Measurements from ENCODE around the gene FRMD4B.

The FRMD4B gene

DNA sequence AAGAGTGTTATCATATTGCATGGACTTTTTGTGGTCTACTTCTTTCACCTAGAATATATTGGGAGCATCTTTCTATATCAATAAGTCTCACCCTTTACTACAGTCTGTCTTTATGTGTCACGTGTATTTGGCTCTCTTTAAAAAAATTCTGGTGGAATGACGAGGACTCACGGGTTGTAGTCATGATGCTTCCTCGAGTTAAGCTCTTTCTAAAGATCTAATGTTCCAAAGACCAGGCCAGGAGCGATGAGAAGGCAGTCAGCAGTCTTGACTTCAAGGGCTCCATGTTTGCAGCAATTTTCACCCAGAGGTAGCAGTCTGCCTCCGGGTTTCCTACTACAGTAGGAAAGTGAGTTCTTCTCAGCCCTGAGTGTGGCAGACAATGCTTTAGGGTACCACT, 88.9 kb downstream of the FRMD4B start:
- no peak overlapping the region for H3K9ac ChIP-seq (ENCODE audit: low read length in 5 of 5)
- peaks cover 0 to 7% (median 0%) of the 10 kb centered on the region in 5 donors for H3K4me1 ChIP-seq (ENCODE audit: control insufficient read depth in 5 of 5, insufficient read depth in 5 of 5, low read length in 5 of 5)
- peaks cover 0 to 18% (median 0%) of the 10 kb centered on the region in 5 donors for H3K36me3 ChIP-seq (ENCODE audit: control insufficient read depth in 5 of 5, insufficient read depth in 5 of 5, low read length in 5 of 5)
- H3K27me3 ChIP-seq (ENCODE audit: control insufficient read depth in 5 of 5, insufficient read depth in 4 of 5, low read length in 5 of 5), result no peaks in the 10 kb centered on the region
- H3K9me3 ChIP-seq (ENCODE audit: control insufficient read depth in 5 of 5, low read length in 5 of 5), result no peaks in the 10 kb centered on the region
- H3K4me3 ChIP-seq (ENCODE audit: low read depth in 1 of 5, low read length in 5 of 5), result no peak overlapping the region
- H3K27ac ChIP-seq (ENCODE audit: low read depth, low read length), result no peak overlapping the region

DNA sequence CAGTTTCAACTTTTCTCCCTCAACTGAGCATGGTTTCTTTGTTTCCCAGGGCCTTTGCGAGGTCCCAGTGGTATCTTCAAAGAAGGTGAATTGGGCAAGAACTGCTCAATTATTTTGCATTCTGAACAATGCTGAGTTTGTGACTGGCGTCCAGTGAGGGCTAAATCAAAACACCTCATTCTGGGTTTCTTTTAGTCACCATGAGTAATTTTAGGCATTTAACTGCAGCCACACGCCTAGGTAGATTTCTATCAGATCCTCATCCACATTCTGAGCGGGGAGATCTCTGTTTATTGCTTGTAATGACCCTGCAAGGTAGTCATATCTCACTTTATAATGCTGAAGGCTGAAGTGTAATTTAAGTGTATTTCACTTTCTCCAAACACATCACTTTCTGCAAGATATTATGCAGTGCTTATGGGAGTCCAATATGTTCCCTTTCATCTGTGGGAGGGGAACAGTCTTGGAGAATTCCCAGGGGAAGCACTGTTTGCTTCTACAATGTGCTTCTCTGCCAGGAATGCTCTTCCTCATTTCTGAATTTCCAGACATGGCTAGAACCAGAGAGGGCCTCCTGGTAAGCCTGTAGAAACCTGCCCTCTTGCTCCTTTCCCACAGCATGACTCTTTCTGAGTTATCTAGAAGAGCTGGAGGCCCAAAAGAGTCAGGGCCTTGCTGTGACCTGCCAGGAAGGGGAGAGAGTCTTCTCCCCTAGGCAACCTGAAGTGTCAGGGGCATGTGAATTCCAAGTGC, 91.7 kb downstream of the FRMD4B start:
- Histone ChIP-seq H3K4me3 (ENCODE audit: low read depth in 1 of 5, low read length in 5 of 5) (no peak overlapping the region), H3K4me1 (ENCODE audit: control insufficient read depth in 5 of 5, insufficient read depth in 5 of 5, low read length in 5 of 5) (peaks cover 0 to 7% (median 0%) of the 10 kb centered on the region in 5 donors), H3K9ac (ENCODE audit: low read length in 5 of 5) (no peak overlapping the region), H3K9me3 (ENCODE audit: control insufficient read depth in 5 of 5, low read length in 5 of 5) (no peaks in the 10 kb centered on the region), H3K36me3 (ENCODE audit: control insufficient read depth in 5 of 5, insufficient read depth in 5 of 5, low read length in 5 of 5) (peaks cover 0 to 18% (median 0%) of the 10 kb centered on the region in 5 donors), H3K27me3 (ENCODE audit: control insufficient read depth in 5 of 5, insufficient read depth in 4 of 5, low read length in 5 of 5) (no peaks in the 10 kb centered on the region), H3K27ac (ENCODE audit: low read depth, low read length) (no peak overlapping the region)

DNA sequence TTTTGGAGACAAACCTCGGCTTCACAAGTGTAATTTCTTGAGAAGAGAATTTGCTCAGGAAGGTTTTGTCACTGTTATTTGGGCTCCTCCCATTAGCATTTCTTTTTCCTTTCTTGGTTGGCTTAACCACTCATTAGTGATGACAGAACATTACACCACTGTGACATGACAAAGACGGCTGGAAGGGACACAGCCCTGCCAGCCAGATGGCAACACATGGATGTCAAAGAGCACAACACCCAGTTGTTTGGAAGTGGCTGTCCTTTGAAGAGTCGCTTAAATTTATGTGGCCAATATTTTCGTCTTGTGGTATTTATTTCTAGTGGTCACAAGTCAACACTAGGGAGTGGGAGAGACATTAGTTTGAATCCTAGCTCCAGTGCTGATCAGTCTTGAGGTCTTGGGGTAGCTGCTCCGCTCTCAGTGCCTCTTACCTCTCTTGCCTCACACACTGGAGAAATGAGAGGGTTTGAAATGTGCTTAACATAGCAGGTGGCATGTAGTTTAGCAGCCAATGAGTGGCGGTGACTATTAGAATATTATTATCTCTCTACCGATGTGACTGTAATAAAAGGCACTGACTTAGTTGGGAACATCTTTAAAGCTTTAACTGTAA, 92.8 kb downstream of the FRMD4B start:
- no peak overlapping the region for H3K9ac ChIP-seq (ENCODE audit: low read length in 5 of 5)
- H3K4me1 ChIP-seq (ENCODE audit: control insufficient read depth in 5 of 5, insufficient read depth in 5 of 5, low read length in 5 of 5), result peaks cover 0 to 7% (median 0%) of the 10 kb centered on the region in 5 donors
- no peaks in the 10 kb centered on the region for H3K9me3 ChIP-seq (ENCODE audit: control insufficient read depth in 5 of 5, low read length in 5 of 5)
- H3K27ac ChIP-seq (ENCODE audit: low read depth, low read length), result no peak overlapping the region
- no peaks in the 10 kb centered on the region for H3K27me3 ChIP-seq (ENCODE audit: control insufficient read depth in 5 of 5, insufficient read depth in 4 of 5, low read length in 5 of 5)
- H3K4me3 ChIP-seq (ENCODE audit: low read depth in 1 of 5, low read length in 5 of 5), result no peak overlapping the region
- H3K36me3 ChIP-seq (ENCODE audit: control insufficient read depth in 5 of 5, insufficient read depth in 5 of 5, low read length in 5 of 5), result peaks cover 0 to 18% (median 0%) of the 10 kb centered on the region in 5 donors

DNA sequence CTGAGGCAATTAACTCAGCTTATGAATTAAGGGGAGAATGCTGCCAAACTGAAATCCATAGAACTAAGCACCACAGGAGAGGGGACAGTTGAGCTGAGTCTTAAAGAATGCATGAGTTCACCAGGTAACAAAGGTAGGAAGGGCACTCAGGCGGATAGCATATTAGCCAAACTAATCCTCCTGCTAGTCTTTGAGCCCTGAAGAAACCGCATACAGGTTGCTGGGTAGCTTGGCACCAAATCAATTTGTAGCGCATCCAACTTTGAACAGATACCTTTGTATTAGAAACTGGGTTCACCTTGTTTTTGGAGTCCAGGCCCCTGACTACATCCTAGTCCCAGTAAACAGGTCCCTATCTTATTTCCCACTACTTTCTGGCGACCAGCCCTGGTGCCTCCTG, 93.7 kb downstream of the FRMD4B start:
- H3K9ac ChIP-seq (ENCODE audit: low read length in 5 of 5), result no peak overlapping the region
- H3K27ac ChIP-seq (ENCODE audit: low read depth, low read length), result no peak overlapping the region
- H3K27me3 ChIP-seq (ENCODE audit: control insufficient read depth in 5 of 5, insufficient read depth in 4 of 5, low read length in 5 of 5), result no peaks in the 10 kb centered on the region

DNA sequence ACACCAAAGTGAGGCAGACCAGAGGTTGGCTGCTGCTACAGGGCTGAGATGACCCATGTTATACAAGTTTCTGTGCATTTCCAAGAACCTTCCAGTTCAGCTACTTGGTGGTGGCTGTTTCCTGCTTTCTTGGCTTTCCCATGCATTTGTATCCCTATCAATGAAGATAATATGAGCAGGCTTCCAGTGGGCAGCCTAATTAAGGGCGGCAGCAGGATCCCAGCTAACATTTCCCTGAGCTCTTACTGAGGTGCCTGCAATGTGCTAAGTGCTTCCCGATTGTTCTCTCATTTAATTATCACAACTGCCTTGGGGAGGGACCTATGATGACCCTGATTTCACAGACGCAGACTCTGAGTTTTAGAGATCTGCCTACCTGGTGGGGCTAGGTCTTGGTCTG, 95.5 kb downstream of the FRMD4B start:
- H3K27ac ChIP-seq (ENCODE audit: low read depth, low read length), result no peak overlapping the region
- H3K4me1 ChIP-seq (ENCODE audit: control insufficient read depth in 5 of 5, insufficient read depth in 5 of 5, low read length in 5 of 5), result peaks cover 0 to 7% (median 0%) of the 10 kb centered on the region in 5 donors
- no peak overlapping the region for H3K9ac ChIP-seq (ENCODE audit: low read length in 5 of 5)
- H3K9me3 ChIP-seq (ENCODE audit: control insufficient read depth in 5 of 5, low read length in 5 of 5), result no peaks in the 10 kb centered on the region
- no peaks in the 10 kb centered on the region for H3K27me3 ChIP-seq (ENCODE audit: control insufficient read depth in 5 of 5, insufficient read depth in 4 of 5, low read length in 5 of 5)
- no peak overlapping the region for H3K4me3 ChIP-seq (ENCODE audit: low read depth in 1 of 5, low read length in 5 of 5)
- H3K36me3 ChIP-seq (ENCODE audit: control insufficient read depth in 5 of 5, insufficient read depth in 5 of 5, low read length in 5 of 5), result peaks cover 0 to 8% (median 0%) of the 10 kb centered on the region in 5 donors

More for the DNA sequence above, 93.7 kb downstream of the FRMD4B start:
- peaks cover 0 to 7% (median 0%) of the 10 kb centered on the region in 5 donors for H3K4me1 ChIP-seq (ENCODE audit: control insufficient read depth in 5 of 5, insufficient read depth in 5 of 5, low read length in 5 of 5)
- no peak overlapping the region for H3K4me3 ChIP-seq (ENCODE audit: low read depth in 1 of 5, low read length in 5 of 5)
- H3K36me3 ChIP-seq (ENCODE audit: control insufficient read depth in 5 of 5, insufficient read depth in 5 of 5, low read length in 5 of 5), result peaks cover 0 to 16% (median 0%) of the 10 kb centered on the region in 5 donors
- no peaks in the 10 kb centered on the region for H3K9me3 ChIP-seq (ENCODE audit: control insufficient read depth in 5 of 5, low read length in 5 of 5)

DNA sequence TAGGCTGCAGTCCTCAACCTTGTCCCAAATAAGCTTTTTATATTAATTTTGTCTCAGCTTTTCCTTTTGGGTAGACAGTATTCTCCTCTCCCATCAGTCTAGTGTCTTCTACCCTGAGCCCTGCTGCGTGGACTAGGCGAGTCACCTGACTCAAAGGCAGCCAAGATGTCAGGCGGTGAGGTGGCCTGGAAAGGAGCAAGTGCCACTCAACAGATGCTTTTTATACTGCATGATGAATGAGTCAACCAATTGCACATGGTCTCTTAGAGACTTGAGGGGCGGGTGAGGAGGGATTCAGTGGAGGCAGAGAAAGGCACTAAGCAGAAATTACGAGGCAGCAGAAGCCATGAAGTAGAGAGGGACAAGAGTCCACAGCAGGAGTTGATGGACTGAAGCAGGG, 95.9 kb downstream of the FRMD4B start:
- Histone ChIP-seq H3K4me3 (ENCODE audit: low read depth in 1 of 5, low read length in 5 of 5) (no peak overlapping the region), H3K27ac (ENCODE audit: low read depth, low read length) (no peak overlapping the region), H3K9ac (ENCODE audit: low read length in 5 of 5) (no peak overlapping the region), H3K4me1 (ENCODE audit: control insufficient read depth in 5 of 5, insufficient read depth in 5 of 5, low read length in 5 of 5) (peaks cover 0 to 7% (median 0%) of the 10 kb centered on the region in 5 donors), H3K27me3 (ENCODE audit: control insufficient read depth in 5 of 5, insufficient read depth in 4 of 5, low read length in 5 of 5) (no peaks in the 10 kb centered on the region), H3K9me3 (ENCODE audit: control insufficient read depth in 5 of 5, low read length in 5 of 5) (no peaks in the 10 kb centered on the region), H3K36me3 (ENCODE audit: control insufficient read depth in 5 of 5, insufficient read depth in 5 of 5, low read length in 5 of 5) (peaks cover 0 to 7% (median 0%) of the 10 kb centered on the region in 5 donors)

DNA sequence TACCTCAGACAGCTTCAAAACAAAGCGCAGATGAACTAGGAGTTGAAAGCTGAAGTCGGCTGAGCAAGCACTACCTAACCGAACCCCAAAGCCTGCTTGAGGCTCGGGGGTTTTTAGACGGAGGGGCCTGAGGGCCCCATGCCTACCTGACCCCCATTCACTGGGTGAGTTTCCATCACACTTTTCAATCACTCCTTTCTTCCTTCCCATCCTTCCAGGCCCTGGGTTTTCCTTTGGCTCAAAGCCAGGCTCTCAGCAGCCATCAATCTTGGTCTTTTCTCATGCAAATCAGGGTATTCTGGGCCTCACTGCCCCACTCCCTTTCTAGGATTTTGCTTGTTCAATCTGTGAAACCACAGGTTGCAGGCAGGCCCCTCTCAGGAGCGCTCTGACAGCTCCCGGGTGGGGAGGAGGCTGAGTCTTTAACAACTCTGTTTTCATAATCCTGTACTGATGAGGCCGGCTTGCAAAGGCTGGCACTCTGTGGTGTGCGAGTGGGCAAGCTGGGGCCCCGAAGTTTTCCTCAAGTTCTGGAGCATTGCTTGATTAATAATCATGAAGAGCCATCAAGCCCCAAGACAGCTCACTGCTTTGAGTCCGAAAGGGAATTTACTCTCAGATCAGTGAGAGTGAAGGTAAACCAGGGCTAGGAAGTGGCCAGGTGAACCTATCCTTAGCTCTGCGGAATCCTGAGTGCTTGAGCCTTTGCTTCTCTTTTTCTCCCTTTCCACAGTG, 97.6 kb downstream of the FRMD4B start:
- peaks cover 0 to 7% (median 0%) of the 10 kb centered on the region in 5 donors for H3K36me3 ChIP-seq (ENCODE audit: control insufficient read depth in 5 of 5, insufficient read depth in 5 of 5, low read length in 5 of 5)
- H3K27me3 ChIP-seq (ENCODE audit: control insufficient read depth in 5 of 5, insufficient read depth in 4 of 5, low read length in 5 of 5), result no peaks in the 10 kb centered on the region
- H3K4me1 ChIP-seq (ENCODE audit: control insufficient read depth in 5 of 5, insufficient read depth in 5 of 5, low read length in 5 of 5), result no peaks in the 10 kb centered on the region
- H3K9me3 ChIP-seq (ENCODE audit: control insufficient read depth in 5 of 5, low read length in 5 of 5), result no peaks in the 10 kb centered on the region
- H3K4me3 ChIP-seq (ENCODE audit: low read depth in 1 of 5, low read length in 5 of 5), result no peak overlapping the region
- no peak overlapping the region for H3K9ac ChIP-seq (ENCODE audit: low read length in 5 of 5)
- no peak overlapping the region for H3K27ac ChIP-seq (ENCODE audit: low read depth, low read length)

DNA sequence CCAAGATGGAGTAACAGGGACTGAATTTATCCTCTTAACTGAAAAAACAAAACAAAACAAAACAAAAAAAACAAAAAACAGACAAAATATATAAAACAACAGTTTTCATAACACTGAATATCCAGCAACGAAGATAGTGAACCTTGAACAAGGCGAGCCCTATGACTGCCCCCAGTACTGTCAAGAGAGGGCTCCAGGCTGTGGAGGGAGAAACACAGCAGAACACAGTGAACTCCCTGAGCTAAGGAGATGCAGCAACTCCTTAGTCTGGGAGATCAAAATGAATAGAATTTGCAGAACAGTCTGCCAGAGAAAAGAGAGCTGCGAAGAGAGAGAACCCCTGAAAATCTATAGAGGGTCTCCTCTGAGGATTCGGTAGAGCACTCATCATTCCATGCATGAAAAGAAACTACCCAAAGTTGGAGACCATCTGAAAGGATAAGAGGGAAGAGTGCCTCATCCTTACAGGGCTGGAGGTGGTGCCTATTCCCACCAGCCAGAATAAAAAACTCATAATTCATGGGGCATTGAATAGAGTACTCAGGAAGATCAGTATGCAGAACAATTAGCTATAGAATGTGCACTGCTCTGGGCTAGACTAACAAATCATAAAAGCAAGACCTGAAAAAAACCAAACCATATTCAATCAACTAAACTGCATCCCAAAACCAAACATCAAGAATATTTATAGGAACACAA, 101.8 kb downstream of the FRMD4B start:
- Histone ChIP-seq H3K9ac (ENCODE audit: low read length in 5 of 5) (no peak overlapping the region), H3K27ac (ENCODE audit: low read depth, low read length) (no peak overlapping the region), H3K9me3 (ENCODE audit: control insufficient read depth in 5 of 5, low read length in 5 of 5) (no peaks in the 10 kb centered on the region), H3K4me1 (ENCODE audit: control insufficient read depth in 5 of 5, insufficient read depth in 5 of 5, low read length in 5 of 5) (no peaks in the 10 kb centered on the region), H3K36me3 (ENCODE audit: control insufficient read depth in 5 of 5, insufficient read depth in 5 of 5, low read length in 5 of 5) (peaks cover 0 to 3% (median 0%) of the 10 kb centered on the region in 5 donors), H3K4me3 (ENCODE audit: low read depth in 1 of 5, low read length in 5 of 5) (no peak overlapping the region), H3K27me3 (ENCODE audit: control insufficient read depth in 5 of 5, insufficient read depth in 4 of 5, low read length in 5 of 5) (no peaks in the 10 kb centered on the region)

DNA sequence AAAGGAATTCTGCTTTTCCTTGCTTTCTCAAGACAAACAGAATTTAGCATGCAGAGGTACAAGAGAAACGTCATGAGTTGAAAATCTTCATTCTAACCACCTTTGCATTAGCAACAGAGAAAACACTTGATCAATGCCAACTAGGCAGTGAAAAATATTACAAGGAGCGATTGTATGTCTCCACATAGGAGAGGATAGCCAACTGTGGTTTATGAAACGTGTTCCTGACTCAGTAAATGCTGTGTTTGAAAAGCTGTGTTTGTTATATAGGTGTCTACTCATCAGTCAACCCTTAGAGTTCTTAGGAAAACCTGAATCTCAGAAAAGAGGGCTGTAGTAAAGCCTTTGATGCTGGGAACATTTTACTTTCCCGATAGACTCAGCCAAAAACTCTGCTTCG, 102.4 kb downstream of the FRMD4B start:
- H3K9me3 ChIP-seq (ENCODE audit: control insufficient read depth in 5 of 5, low read length in 5 of 5), result no peaks in the 10 kb centered on the region
- H3K36me3 ChIP-seq (ENCODE audit: control insufficient read depth in 5 of 5, insufficient read depth in 5 of 5, low read length in 5 of 5), result peaks cover 0 to 3% (median 0%) of the 10 kb centered on the region in 5 donors
- H3K9ac ChIP-seq (ENCODE audit: low read length in 5 of 5), result no peak overlapping the region
- no peak overlapping the region for H3K4me3 ChIP-seq (ENCODE audit: low read depth in 1 of 5, low read length in 5 of 5)
- no peaks in the 10 kb centered on the region for H3K4me1 ChIP-seq (ENCODE audit: control insufficient read depth in 5 of 5, insufficient read depth in 5 of 5, low read length in 5 of 5)
- no peaks in the 10 kb centered on the region for H3K27me3 ChIP-seq (ENCODE audit: control insufficient read depth in 5 of 5, insufficient read depth in 4 of 5, low read length in 5 of 5)
- H3K27ac ChIP-seq (ENCODE audit: low read depth, low read length), result no peak overlapping the region
